NCI-H1694 (cell line): ENCODE data around the gene HORMAD2.

Experiments used
- DNase-seq: peaks from one replicate; lab custom pipeline; 2025; lab: John Stamatoyannopoulos, UW

The HORMAD2 gene

DNA sequence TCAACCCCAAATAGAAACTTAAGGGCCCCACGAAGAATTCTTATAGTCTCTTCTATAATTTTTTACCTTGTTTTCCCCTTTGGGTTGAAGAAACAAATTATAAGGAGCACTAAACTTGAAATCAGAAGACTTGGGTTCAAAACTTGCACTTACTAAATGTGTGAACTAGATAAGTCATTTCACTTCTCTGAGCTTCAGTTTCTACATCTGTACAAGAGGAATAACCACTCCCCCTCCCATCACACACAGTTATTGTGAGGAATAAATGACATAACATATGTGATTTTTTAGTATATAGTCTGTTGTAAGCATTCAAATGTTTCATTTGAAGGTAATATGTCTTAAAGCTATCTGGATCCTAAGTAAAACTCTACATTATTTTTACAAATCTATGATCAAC is 87.5 kb downstream of the HORMAD2 start:
- no peak for DNase-seq

DNA sequence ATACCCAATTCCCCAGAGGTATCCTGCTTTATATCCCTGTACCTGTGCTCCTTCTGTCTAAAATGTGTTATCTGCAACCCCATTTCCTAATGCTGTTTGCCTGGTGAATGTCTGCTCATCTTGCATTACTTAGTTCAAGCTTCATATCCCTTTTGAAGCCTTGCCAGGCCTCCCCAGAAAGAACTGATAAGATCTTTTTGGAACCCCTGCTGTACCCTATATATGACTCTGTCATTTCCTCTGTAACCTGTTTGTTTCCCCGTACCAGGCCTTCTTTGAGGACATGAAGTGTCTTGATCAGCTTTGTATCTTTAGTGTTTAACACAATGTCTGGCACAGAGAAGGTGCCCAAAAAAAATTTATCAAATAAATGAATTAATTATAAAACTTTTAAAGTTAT is 88.7 kb downstream of the HORMAD2 start:
- no peak for DNase-seq

DNA sequence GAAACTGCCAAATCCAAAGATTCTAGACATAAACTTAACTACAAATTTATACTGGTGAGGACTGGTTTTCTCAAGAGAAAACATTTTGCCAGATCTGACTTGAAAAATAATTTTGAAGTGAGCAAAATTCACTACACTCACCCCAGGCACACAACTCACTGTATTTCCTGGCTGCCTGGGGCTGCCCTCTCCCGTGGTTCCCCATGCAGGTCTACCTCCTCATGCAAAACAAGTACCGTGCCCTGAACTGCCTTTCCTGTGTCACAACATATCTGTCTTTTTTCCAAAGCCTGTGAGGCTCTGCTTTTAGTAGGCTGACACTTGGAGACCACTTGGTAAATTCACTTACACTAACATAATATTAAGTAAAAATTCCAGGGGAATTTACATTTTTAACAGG is 89.9 kb downstream of the HORMAD2 start:
- DNase-seq, result no peak

DNA sequence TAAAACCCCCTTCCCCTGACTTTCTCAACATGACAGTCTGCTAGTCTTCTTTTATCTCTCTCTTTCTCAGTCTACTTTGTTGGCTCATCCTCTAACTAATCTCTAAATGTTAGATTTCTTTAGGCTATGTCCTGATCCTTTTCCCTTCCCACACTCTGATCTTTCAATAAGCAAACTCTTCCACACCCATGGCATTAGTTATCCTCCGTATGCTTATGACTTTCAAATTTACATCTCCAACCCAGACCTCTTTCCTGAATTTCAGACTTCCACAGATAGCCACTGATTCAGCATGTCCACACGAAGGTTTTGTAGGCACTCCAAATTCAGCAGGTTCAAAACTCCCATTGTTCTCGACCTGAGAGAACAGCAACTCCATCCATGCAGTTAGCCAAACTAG is 90.7 kb downstream of the HORMAD2 start:
- DNase-seq, result no peak

DNA sequence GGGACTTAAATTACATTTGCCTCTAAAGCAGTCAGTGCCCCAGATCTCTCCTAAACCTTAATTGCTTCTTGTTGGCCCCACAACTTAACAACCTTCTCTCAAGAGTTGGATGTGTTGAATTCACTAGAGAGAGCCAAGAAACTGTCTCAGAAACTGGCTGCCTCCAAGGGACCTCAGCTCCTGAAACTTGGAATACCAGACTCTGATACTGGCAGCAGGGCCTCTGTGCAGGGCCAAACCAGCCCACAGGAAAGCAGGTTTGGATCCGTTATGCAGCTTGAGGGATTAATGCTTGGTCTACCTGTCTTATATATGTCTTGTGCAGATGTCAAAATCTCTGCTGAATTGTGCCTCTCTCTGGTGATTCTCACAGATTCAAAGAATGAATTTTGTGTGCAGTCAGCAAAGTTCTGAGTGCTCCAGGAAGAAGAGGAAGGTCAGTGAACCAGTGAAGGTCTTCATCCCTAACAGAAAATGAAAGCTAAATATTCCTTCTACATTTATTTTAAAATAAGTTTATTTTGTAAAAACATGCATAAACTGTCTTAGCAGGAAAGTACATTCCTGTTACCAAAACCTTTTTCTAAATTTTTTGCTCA is 95.5 kb downstream of the HORMAD2 start:
- no peak for DNase-seq

DNA sequence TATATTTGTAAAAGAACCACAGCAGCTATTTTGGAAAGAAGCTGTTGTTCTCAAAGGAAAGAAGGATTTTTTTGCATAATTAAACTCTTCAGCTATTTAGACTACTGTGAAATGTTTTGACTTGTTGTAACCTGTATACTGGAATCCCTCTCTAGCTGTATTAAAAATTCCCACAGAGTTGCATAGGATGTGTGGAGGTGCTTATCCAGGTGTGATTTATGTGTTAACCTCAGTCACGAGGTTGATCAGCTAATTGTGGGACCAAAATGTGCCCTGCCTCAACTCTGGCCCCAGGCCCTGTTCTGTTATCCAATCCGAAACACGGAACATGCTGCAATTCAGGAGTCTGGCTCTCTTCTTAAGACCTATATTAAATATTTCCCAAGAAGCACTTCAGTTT is 96.2 kb downstream of the HORMAD2 start:
- no peak for DNase-seq

DNA sequence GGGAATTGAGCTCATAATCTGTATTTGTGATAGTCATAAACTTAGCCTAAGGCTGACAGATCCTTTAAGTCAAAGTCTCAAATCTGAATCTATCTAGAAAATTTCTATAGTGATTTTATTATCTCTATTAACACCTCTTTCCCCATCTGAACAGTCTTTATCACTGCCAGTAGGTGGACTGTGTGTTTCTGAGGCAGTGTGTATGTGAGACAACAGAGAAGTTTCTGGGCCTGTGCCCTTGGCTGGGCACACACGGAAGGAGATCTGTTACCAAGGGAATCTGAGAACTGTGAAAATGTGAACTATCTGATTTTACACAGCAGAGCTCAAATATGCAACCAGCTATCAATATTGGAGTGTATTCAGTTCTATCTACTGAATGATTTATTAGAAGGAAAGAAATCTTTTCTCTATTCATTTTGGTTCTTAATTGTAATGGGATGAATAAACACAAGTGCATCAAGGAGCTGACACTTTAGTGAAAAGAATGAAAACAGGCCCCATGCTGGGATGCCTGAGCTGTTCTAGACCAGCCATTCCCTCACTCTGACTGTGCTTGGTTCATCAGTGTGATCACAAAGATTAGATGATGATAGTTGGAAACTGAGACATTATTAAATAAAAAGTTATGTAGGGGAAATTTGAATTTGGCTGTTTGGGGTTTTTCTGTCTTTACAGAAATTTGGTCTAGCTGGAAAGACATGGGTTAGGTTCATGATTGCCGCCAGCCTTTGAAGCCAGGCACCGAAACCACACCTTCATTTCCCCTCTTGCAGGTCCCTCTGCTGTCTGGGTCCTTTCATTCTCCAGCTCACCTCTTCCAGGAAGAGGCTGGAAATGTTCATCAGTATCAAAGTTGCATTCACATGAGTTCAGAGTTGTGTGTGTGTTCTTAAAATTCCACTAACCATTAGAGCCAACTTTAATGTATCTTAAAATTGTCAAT is 98.2 kb downstream of the HORMAD2 start:
- no peak for DNase-seq

DNA sequence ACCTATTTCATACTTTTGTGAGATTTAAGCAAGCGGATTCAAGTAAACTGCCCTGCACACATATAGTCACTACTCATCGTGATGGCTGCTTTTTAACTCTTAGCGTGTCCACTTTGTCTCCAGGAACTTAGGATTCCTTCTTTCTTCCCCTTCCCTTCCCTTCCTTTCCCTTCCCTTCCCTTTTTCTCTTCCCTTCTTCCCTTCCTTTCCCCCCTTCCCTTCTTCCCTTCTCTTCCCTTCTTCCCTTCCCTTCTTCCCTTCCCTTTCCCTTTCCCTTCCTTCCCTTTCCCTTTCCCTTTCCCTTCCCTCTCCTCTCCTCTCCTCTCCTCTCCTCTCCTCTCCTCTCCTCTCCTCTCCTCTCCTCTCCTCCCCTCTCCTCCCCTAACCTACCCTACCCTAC is 100.4 kb downstream of the HORMAD2 start:
- DNase-seq, result no peak

DNA sequence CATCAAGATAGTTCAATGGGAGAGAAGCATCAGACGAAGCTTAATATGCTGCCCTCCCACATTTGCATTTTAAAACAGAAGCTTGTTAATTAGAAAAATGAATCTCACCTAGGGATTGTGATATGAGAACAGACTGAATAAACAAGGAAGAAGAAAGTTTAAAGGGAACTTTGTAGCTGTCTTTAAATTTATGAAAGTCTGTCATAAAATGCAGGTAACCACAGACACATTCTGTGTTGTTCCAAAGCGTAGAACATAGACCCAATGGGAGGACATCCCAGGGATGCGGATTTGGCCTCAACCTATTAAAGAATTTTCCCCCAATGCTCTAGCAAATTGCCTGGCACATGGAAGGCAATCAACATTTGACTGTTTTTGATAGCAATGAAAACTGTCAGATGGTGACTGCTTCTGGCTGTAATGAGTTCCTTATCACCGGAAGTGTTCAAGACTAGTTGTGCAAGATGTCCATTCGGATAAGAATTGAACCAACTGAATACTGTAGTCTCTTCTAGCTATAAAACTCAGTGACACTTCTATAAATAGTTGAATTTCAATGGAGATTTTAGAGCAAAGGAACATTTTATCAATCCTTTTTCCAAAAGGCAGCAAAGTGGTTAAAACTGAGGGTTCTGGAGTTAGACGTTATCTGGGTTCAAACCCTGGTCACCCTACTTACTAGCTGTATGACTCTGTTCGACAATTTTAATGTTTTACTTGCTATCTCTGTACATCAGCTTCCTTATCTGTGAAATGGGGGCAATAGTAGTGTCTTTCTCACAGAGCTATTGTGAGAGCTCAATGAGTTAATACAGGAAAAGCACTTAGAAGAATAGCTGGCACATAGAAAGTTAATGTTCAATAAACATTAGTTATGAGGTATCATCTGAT is 101.4 kb downstream of the HORMAD2 start:
- no peak for DNase-seq

DNA sequence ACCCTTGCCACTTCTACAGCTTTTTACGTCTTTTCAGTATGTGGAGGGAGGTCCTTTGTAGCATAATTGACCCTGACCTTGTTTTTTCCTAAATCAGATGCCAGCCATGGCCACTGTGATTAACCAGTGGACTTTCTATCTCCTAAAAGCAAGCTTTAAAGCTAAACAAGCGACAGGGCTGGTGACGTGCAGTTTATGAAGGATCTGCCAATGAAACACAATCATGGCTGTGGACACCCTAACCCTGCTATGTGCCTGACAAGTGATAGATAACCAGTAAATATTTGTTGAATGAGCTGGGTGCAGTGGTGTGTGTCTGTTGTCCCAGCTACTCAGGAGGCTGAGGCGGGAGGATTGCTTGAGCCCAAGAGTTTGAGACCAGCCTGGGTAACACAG is 102.1 kb downstream of the HORMAD2 start:
- DNase-seq, result no peak

DNA sequence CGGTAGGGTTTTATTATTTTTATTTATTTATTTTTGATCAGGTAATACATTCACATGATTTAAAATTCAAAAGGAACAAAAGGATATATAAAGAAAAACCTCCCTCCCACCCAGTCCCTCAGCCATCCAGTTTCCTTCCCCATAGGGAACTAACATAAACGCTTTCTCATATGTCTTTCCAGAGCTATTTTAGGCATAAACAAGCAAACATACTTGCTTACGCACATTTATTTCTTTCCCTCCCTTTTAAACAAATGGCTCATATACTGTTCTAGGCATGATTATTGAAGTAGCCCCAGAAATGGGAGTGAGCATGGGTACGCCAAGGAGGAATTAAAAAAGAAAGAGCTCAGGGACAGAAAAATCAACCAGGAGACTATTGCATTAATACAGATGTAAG is 102.6 kb downstream of the HORMAD2 start:
- DNase-seq, result no peak

DNA sequence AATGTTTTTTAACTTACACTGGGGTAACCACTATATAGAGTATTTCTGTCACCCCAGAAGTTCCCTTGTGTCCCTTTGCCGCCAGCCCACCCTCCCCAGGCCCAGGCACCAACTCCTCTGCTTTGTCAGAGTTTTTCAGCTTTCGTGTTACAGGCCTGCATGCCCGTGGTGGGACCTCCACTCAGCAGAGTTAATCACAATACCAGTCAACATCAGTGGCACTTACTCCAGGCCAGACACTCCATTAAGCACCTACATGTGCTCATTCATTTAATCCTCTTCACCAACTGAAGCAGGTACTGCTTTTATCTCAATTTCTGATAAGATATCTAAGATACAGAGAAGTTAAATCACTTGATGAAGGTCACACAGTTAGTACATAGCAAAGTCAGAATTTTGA is 103.0 kb downstream of the HORMAD2 start:
- no peak for DNase-seq

DNA sequence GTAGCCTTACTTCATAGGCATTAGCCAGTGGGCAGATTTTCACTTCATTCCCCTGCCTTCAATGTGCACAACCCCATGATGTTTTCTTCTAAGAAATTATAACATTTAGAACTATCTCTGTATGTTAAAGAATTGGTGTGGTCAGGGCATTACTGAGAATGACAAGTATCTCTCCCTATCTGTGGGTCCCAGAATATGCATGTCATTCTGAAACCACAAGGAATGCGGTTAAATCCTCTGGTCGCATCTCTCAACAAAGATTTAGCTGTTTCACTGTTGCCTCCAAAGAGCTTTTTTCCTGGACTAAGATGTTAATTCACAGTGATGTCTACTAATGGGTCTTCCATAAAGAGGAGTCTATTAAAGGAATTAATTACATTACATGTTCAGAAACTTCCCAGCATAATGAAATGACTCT is 103.6 kb downstream of the HORMAD2 start:
- no peak for DNase-seq

DNA sequence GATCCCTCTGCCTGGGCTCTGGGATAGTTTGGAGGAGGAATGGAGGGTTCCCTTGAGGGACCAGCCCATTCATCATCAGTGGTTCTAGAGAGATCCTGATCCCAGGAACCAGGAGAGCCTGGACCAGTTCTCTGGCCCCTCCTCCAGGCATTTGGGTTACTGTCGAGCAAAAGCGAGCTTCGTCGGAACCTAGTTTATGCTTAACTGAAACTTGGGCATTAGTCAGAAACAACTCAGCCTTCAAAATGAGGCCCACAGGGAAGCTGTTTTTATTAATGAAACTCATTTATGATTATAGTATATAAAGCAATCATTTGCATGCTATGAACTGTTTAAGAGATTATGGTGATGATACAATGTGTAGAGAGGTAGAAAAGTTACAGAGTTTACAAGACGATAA is 104.9 kb downstream of the HORMAD2 start:
- no peak for DNase-seq

DNA sequence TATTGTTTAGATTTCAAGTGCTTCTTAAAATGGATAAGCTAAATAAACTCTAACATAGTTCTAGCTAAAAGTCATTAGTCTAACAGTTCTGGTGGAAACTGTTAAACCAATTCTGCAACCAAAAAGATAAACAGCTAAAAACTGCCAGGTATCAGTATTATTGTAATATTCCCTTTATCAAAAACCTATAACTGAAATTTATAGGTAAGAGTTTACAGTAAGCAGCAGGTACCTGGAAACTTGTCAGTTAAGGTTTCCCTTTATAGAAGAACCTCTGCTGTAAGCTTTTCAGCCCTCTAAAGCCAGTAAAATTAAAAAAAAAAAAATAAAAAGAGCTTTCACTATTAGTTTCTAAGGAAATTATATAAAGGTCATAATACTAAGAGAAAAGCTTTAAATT is 105.3 kb downstream of the HORMAD2 start:
- DNase-seq, result no peak

DNA sequence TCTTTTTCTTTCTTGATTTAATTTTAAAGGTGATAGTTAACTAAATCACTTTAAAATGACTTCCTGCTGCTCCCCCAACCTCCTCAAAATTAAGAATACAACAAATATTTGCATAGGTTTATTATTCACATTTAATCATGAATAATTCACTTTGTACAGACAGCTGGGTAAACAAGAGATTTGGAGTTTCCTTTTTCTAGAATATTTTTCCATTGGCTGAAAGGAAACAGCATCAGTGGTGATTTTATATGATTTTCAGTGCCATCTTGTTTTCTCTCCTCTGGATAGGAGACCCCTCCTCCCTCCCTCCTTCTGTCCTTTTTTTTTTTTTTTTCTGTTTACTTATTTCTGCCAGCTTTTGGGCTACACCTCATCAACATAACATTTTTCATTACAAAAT is 105.8 kb downstream of the HORMAD2 start:
- DNase-seq, result no peak

DNA sequence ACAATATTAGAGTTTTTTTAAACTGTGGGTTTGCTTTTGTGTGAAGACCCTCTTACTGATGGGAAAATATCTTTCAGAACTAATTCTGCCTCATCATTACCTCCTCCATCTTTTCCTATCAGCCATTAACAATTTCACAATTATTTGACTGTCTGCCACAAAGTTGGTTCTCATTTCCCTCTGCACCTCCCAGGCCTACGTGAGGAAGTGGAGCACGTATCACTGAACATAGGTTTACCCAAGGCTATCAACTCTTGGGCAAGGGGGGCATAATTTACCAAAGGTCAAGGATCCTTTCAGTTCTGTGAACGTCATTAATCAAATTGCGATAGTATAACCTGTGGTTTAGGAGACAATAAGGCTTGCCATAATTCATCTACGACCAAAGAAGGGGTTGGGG is 106.2 kb downstream of the HORMAD2 start:
- no peak for DNase-seq

DNA sequence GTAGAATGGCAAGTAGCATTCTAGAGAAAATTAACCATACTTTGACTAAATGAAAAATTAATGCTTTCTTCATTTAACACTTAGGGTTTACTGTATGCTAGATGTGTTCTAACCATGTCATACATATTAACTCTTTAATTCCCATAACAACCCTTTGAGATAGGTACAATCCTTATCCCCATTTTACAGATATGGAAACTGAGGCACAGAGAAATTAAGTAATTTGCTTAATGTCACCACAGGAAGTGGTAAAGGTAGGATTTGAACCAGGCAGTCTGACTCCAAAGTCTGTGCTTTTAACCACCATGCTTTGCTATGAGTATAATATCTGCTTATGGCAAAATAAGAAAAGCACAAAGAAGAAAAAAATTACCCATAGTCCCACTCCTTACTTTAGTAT is 106.8 kb downstream of the HORMAD2 start:
- no peak for DNase-seq

DNA sequence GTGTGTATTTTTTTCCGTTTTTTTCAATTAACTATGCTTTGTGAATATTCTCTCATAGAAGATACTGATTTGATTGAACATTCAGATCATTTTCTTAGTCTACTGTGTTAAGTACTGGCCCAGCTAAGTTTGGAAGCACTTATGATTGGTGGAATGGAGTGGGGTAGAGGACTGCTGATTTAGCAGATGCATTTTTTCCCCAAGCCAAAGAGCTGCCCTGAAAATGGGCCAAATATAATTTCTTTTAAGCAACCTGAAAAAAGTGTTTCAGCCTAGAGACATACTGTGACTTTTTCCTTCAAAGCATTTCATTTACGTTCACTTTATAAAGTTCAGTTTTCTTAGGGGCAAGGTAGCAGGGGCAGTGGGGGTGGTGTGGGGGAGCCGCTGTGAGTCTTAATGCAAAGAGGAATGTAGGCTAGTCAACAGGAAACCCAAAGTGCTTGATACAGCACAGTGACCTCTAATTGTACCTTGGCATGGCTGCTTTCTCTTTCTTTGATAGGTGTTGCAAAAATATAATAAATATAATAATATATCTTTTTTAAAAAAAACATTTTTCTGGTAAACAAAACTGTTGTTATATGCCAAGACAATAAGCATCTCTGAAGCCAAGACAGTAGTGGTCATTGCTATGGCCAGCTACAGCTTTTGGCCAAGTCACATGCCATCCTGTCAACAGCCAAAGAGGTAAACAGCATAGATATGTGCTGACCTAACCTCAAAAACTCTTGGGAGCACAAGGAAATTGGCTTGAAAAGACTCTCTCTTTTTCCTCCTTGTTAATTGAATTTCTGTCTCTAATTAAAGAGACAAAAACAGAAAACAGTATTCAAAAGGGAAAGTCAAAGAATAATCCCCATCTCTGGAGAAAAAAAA is 107.5 kb downstream of the HORMAD2 start:
- DNase-seq, result no peak

DNA sequence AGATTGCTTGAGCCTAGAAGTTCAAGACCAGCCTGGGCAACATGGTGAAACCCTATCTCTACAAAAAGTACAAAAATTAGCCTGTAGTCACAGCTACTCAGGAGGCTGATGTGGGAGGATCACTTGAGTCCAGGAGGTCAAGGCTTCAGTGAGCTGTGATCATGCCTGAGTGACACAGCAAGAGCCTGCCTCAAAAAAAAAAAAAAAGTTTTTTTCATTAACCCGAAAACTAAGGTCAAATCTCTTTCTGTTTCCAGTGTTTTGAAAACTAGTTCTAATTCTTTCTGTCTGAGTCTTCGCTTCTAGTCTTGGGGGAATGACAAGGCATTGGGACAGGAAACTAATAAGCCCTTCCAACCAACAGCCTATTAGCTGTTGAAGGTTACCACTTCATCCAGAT is 108.6 kb downstream of the HORMAD2 start:
- DNase-seq, result no peak

DNA sequence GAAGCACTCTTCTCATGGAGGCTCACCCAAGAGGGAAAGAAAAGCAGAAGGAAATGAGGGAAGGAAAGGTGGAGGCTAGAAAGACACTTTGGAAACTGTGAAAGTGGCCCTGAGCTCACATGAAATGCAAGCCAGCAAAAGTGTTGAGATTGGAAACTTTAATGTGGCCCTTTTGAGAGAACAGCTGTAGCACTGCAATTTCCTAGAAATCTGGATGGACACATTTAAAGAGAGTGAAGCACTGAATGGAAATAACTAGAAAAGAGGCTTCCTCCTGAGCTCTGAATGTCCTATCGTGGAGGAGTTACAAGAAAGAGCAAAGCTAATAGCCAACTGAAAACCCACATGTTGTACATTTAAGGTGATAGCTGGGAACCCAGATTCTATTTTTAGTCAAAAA is 110.3 kb downstream of the HORMAD2 start:
- DNase-seq, result no peak
